HG03064 (cell line): ENCODE results near the gene TUFT1.

ENCODE experiments used
- ATAC-seq: cut with Tn5 transposase; IDR thresholded peaks from one replicate; pipeline ENCODE4 v1.9.1; 2021; ENCODE audit warnings: low read depth; ENCODE audit not compliant: unreplicated experiment

Gene TUFT1

DNA sequence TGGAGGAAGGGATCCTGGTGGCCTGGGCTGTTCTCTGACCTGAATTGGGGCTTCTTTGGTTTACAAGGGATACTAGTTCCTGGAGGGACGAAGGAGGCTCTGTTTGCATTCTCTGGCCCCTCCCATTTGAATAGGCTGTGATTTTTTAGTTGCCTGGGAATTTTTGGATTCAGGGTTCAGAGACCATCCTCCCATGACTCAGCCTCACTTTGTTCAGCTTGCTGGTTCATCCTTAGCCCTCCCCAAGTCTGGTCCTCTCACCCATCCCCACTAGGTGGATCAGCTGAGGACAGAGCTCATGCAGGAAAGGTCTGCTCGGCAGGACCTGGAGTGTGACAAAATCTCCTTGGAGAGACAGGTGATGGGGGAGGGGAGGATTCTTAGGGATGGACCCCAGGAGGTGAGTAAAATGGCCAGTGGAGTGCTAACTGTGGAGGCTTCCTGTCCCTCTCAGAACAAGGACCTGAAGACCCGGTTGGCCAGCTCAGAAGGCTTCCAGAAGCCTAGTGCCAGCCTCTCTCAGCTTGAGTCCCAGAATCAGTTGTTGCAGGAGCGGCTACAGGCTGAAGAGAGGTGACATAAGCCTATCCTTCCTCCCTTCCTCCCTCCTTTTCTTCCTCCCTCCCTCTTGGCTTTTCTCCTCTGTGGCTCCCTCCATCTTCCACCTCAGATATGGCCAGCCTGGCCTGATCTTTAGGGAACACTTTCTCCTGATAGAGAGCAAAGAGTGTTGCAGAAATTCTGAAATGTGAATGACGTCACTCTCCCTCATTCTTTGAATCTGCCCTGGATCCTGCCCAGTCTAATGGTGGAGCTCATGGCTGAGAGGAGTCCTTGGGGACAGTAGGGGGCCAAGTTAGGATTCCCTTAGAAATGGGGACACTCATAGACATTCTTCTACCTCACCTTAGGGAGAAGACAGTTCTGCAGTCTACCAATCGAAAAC lies 4.5 kb upstream of the TUFT1 start:
- ATAC-seq, result no peak

- no peak for ATAC-seq
Observed at GRCh38 chr1:151536499-151536898, 3.6 kb upstream of the TUFT1 start.

- no peak for ATAC-seq
Observed at GRCh38 chr1:151537112-151537511, 3.0 kb upstream of the TUFT1 start.

DNA sequence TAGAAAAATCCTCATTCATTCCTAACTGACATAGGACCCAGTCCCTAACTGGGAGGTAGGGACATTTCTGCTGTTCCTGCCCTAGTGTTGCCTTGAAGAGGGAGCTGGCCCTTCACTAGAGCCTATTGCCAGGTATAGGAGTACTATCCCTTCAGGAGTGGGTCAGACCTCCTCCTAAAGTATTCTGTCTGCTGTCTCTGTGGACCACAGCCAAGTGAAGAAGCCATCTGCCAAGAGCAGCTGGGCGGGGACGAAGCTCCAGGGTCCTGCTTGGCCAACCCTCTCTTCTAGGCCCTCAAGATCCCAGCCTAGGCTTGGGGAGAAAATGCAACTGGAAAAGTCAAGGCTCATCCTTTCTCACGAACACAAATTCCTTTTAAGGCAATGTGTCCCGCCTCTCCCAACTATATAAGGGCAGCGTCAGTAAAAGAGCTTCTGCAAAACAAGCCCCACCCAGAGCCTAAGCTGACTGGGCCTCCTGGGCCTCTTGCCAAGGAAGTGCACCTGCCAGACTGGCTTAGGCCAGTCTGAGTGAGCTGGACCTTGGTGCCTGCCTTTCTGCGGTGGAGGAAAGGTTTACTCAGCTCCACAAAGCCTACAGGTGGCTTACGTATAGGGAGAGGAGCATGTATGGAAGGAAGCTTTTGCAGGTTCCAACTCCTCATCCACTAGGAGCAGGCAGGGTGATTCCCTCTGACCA lies 638 bp upstream of the TUFT1 start:
- peak; percentile 43 for ATAC-seq

DNA sequence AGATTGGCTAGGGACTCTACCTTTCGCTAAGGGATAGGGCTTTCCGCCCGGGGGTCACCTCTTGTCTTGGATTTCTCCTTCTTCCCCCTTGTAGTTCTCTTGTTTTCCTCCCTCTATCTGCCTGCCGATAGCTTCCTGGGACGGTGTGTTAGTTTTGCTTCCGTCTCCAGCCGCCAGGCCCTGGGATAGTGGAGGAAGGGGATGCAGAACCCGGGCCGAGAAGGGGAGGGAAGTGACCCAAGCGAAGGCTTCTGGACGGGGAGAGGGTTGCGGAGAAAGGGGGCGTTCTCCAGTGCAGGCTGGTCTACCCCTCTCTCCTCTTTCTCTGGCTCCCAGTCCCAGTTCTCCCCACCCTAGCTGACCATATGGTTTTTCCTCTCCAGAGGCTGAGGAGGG lies 871 bp downstream of the TUFT1 start:
- no peak for ATAC-seq

DNA sequence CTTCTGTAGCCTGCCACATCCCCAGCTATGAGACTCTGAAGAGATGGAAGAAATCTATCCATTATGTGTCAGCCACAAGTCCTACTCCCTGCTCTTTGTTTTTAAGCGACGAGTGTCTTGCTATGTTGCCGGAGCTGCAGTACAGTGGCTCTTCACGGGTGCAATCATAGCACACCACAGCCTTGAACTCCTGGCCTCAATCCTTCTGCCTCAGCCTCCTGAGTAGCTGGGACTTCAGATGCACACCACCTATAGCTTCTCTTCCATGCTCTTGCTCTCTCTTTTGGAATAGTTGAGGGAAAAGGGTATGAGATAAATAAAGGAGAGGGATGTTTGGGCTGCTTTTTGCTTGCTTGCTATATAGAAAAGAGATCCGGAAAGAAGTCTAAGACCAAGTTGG lies 1.6 kb downstream of the TUFT1 start:
- no peak for ATAC-seq

GRCh38 chr1:151542710-151543129 lies 2.6 kb downstream of the TUFT1 start:
- no peak for ATAC-seq

GRCh38 chr1:151545542-151545941 lies 5.4 kb downstream of the TUFT1 start:
- ATAC-seq, result no peak

DNA sequence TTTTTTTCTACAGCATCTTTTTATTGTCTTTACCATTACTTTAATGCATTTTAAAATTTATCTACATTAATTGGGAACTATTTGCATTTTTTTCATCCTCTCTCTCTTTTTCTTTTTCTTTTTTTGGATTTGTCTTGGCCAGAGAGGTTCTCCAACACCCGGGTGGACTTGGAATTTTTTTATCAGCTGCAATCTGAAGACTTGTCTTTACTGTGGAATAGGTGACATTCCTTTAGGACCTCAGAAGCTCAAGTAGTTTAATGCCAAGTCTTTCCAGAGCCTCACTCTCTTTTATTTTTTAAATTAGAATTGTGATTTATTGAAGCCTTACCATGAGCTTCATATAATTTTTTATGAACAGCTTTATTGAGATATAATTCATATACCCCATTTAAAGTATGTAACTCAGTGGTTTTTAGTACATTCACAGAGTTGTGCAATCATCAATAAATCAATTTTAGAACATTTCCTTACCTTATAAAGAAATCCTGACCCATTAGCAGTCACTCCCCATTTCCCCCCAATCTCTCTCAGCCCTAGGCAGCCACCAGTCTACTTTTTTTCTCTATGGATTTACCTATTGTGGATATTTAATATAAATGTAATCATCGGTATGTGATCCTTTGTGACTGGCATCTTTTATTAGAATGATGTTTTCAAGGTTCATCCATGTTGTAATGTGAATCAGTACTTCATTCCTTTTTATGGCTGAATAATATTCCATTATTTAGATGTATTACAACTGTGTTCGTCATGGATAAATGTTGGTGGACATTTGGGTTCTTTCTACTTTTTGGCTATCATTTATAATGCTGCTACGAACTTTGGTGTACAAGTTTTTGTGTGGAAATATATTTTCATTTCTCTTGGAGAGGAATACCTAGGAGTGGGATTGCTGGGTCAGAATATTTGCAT lies 6.2 kb downstream of the TUFT1 start:
- no peak for ATAC-seq

- no peak for ATAC-seq
Observed at GRCh38 chr1:151547119-151547899, 7.2 kb downstream of the TUFT1 start.

GRCh38 chr1:151547900-151548230 lies 7.8 kb downstream of the TUFT1 start:
- no peak for ATAC-seq

GRCh38 chr1:151549199-151549598 lies 9.1 kb downstream of the TUFT1 start:
- no peak for ATAC-seq

DNA sequence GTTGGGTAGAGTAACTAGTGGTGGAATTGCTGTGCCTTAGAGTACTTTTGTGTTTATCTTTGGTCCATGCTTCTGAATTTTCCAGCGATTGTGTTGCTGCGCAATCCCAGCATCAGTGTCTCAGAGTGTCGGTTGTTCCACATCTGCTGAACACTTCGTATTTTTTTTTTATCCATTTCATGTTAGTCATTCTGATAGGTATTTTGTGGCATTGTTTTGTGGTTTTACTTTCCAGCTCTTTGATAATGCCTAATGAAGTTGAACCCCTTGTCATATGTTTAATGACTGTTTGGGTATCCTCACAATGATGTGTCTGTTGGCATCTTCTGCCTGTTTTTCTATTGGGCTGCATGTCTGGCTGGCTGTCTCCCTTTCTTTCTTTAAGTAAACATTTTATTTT lies 13.6 kb downstream of the TUFT1 start:
- ATAC-seq, result no peak

DNA sequence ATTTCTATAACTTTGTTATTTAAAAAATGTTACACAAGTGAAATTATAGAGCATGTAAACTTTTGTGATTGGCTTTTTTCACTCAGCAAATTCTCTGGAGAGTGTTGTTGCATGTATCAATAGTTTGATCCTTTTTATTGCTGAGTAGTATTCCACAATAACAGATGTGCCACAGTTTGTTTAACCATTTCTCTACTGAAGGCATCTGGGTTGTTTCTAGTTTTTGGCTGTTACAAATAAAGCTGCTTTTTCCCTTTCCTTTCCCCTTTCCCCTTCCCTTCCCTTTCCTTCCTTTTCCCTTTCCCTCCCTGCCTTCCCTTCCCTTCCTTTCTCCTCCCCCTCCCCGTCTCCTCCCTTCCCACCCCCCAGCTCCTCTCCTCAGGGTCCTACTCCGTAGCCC lies 15.9 kb downstream of the TUFT1 start:
- ATAC-seq, result no peak

DNA sequence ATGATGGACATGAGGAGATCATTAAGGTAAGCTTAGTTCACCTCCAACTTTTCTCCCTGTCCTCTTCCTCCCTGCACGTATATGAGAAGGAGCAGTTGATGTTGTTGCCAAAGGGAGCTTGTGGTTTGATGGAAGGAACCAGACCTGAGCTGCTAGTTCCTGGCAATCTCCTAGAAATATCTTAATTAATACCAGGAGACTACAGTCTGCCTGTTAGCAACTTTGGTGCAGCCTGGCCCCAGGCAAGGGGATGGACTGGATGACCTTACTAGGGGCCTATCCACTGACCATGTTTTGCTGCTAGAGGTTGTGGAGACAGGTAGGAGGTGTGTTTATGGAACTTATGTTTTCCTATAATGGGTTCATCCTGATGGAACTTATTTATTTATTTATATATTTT lies 22.6 kb downstream of the TUFT1 start:
- no peak for ATAC-seq

DNA sequence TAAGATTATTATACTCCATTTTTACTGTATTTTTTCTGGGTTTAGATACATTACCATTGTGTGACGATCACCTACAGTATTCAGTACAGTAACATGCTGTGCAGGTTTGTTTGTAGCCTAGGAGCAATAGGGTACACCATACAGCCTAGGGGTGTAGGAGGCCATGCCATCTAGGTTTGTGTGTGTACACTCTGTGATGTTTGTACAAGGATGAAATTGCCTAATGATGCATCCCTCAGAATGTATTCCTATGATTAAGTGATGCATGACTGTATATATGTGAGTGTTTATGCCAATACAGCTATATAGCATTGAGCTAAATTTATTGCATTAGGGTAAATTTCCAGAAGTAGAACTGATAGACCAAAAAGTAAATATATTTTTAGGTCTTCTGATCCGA lies 23.3 kb downstream of the TUFT1 start:
- no peak for ATAC-seq

DNA sequence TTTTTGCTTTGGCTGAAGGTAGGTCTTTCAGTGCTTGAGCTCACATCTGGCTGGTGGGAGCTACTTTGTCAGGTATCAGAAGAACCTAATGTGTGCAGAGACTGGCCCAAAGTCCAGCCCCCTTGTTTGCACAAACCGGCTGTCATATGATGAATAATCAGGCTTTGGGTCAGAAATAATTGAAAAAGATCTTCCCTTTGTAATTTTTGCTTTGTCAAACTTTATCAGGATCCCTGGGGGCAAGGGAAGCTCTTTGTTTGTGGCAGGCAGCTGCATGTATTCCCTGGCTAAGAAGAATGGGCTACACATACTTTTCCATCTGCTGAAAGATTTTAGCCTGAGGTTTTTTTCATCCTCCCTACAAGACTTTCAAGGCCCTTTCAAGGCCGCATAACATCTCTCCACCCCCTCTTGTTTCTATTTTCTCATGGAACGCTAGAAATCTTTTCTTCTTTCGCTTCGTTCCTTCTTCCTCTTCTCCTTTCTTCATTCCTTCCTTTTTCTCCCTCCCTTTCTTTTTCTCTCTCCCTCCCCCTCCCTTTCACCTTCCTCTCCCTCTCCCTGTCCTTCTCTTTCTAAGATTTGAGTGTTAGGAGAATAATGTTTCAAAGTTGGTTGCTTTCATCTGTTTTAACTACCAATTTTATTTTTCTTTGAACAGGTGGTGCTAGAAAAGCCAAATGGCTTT lies 25.5 kb downstream of the TUFT1 start:
- no peak for ATAC-seq

DNA sequence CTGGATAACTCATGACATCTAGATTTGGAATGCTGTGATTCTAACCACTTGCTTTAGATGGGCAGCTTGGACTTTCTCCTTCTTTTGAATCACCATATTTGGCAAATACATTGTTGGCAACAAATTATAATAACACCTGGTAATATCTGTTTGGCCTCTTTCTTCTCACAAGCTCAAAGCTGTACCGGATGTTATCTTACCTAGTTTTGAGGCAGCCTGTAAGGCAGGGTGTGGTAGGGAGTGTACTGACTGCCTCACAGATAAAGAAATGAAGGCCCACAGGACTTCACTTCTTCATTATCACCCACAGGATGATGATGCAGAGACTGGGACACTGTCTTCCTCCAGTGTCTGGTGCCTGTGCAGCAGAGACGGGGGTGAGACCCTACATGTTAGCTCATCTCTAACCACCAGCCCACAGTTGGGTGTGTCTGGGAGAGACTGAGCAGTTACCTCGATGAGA lies 28.5 kb downstream of the TUFT1 start:
- ATAC-seq, result no peak

DNA sequence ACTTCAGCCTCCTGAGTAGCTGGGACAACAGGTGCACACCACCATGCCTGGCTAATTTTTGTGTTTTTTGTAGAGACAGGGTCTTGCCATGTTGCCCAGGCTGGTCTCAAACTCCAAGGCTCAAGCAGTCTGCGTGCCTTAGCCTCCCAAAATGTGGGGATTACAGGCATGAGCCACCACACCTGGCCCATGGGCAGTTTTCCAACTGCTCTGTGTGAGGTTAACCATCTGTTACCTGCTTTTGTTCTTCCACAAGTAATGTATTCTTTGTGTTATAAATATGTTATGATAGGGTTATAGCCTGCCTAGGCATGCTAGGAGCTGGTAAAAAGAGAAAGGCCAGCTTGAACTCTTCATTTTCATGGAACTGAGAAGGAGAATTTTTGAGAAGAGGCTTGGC lies 30.7 kb downstream of the TUFT1 start:
- ATAC-seq, result no peak
